SH-SY5Y (cell line): ENCODE data around the gene AIP.

Source experiments
- GATA2 ChIP-seq: IDR thresholded peaks from 2 replicates; pipeline ENCODE4 v1.6.1; 2011; ENCODE audit warnings: mild to moderate bottlenecking, low read depth, low read length
- GATA3 ChIP-seq: IDR thresholded peaks from 2 replicates; pipeline ENCODE4 v1.6.1; 2011; ENCODE audit warnings: low read depth, mild to moderate bottlenecking, low read length, moderate library complexity

Gene AIP

GRCh38 chr11:67502328-67502979 is 19.6 kb downstream of the AIP start:
- TF ChIP-seq GATA3, result no peak
- TF ChIP-seq GATA2, result no peak

- no peak for TF ChIP-seq GATA2
- TF ChIP-seq GATA3, result no peak
These were observed 20.5 kb downstream of the AIP start for GRCh38 chr11:67503119-67504004.

DNA sequence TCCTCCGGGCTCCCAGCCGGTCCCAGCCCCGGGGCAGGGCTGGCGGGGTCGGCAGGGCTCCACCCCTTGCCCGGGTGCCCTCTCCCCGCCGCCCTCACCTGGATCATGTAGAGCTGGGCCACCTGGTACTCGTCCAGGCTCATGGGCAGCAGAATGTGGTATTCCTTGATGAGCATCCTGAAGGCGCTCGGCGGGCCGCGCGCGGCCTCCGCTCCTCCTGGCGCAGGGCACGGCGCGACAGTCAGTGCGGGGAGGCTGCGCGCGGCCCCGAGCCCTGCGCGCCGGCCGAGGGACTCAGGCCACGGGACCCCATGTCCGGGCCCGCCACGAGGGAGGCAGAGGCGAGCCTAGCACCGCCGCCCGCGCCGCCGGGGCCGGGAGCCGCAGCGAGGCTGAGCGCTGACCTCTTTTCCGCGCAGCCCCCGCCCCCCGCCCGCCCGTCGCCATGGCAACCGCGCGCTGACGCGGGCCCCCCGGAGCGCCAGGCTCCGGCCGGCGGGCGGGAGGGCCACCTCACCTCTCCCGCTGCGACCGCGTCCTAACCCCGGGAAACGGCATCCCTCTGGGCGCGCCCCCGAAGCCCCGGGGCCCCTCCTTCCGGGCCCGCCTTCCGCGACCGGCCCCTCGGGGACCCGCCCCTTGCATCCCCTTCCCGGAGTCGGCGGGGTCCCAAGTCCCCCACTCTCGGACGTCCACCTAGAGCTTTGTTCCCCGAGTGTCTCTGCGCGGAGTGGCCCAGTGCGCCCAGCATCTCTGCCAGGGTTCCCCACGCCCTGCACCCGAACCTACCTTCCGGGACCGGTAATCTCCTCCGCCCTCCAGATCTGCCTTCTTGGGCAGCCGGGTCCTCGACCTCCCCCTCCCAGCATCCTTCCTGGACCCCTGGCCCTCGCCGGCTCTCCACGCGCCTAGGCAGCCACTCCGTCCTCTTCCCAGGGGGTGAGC is 21.5 kb downstream of the AIP start:
- no peak for TF ChIP-seq GATA3
- no peak for TF ChIP-seq GATA2

DNA sequence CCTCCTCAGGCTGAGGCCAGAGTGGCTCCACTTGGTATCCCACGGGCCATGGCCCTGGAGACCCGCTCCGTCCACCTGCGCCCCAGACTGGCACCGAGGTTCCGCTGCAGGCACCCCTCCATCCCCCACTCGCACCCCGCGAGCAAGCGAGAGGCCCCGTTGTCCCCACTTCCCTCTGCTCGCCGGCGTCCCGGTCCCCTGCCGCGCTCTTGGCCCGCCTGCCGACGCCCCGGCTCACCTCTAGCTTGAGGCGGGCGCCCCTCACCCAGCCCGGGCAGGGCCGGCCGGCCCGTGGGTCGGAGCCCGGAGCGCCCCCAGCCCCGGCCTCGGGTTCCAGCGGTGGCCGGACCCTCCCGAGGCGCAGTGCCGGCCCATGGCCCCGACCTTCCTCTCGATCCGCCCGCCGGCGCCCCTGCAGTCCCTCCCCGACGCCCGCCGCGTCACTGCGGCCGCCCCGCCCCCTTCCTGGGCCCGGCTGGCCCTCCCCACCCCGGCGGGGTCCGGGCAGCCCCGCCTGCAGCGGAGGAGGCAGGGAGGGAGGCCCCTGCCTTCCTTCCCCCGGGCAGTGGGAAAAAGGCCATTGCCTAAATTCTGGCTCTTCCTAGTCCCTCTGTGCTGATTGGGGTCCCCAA is 22.2 kb downstream of the AIP start, which contains the start of gene PITPNM1:
PITPNM1 (minus strand) TSS at position 414 of the 632 bp plus-strand sequence. CDS start 1,183 bp downstream, outside the sequence.
- TF ChIP-seq GATA3, result no peak
- TF ChIP-seq GATA2, result no peak

DNA sequence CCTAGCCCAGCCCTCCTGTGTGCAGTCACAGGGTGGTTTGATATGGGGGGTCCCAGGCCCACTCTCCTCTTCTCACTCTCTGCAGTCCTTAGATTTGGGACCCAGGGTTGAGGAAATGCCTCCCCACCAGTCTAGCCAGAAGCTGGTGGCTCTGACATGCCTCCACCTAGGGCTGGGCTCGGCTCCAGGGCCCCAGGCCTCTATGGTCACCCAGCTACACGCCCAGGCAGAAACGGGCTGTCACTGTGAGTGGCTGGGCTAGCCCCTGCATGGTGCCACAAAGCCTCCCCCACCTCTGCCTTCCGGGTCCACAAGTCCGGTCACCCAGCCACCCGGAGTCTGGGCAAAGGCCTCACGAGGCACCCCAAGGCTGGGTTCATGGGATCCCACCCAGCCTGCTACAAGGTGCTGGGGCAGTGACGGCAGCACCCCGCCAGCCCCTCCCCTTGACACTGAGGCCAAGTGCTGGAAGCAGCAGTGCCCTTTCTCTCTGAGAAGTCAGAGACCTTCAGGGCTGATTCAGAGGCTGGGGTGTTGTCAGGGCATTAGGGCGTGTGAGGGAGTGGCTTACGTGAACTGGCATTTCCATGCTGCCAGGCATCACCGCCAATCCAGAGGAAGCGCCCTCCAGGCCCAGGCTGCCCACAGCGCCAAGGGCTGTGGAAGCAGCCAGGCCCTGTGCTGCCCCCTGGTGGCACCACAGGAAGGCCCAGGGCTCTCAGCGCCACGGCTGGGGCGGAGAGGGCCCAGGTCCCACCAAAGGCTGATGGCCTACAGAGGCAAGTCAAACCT is 23.0 kb downstream of the AIP start:
- TF ChIP-seq GATA2 (no peak), GATA3 (no peak)

DNA sequence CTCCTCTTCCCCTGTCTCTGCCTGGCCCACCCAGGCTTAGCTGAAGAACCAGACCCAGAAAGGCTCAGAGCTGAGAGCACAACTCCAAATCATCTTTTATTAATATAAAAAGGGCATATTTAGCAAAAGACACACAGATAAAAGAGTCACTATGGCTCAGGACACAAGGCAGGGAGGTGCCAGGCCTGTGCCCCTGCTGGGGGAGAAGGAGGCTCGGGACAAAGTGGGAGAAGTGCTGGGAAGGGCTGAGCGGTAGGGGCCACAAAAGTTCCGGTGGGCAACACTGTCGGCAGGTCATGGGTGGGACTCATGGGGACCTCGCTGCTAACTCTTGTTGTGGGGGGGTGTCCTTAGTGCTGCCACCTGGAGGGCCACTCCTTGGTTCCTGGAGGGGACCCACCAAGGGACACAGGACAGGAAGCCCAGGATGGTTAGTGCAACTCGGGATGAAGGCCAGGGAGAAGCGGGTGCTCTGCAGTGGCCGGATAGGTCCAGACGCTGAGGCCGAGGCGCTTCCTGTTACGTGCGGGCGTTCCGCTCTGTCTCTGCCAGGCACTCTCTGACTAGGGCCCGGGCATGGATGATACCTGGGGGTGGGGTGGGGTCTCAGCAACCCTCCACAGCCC is 23.7 kb downstream of the AIP start:
- TF ChIP-seq GATA2, result no peak
- TF ChIP-seq GATA3, result no peak

DNA sequence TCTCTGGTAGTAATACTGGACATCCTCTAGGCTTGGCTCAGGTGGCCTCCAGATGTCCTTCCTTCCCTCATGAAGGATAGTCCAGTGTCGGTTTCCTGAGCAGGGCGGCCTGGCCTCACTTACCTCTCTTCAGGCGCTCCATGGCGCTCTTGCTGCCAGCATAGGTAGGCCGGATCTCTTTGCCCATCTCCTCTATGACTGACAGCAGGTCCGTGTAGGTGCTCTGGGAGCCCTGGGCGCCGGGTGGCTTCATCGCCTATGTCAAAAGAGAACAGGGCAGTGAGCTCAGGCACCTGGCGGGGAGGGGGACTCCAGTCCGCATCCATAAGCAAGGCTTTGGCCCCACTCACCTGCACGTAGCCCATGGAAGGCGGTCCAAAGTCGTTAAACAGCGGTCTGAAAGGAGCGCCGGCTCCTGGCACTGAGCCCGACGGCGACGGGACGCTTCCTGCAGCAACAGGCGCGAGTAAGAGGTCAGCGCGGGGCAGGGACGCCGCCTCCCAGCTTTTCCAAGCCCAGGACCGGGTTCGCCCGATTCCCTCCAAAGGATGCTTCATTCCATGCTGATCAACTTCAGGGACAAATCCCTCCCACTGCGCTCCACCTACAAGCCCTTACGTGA is 24.5 kb downstream of the AIP start:
- TF ChIP-seq GATA2, result no peak

- TF ChIP-seq GATA2 (no peak), GATA3 (no peak)
These were observed 25.1 kb downstream of the AIP start, which contains the start of gene CDK2AP2 for GRCh38 chr11:67507864-67508485. Gene CDK2AP2 (minus strand): TSS chr11:67508162. CDS start chr11:67508082, 80 bp downstream.

GRCh38 chr11:67508486-67509121 is 25.8 kb downstream of the AIP start:
- TF ChIP-seq GATA2 (no peak), GATA3 (no peak)

GRCh38 chr11:67510023-67510345 is 27.2 kb downstream of the AIP start:
- TF ChIP-seq GATA2, result no peak
- no peak for TF ChIP-seq GATA3

DNA sequence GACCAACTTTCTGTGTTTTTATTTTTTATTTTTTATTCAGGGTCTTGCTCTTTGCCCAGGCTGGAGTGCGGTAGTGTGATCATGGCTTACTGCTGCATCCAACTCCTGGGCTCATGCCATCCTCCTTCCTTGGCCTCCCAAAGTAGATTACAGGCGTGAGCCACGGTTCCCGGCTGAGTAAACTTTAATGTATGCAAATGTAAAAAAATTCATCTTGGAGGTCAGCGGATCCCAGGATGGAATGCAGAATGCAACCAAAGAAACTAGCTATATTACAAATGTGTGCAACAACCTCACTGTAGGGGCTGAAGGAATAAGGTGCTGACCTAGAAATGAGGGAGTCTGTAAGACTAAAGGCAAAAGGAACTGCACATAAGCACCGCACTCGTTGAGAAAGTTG is 31.3 kb downstream of the AIP start:
- no peak for TF ChIP-seq GATA3
- TF ChIP-seq GATA2, result no peak

GRCh38 chr11:67516806-67517205 is 34.0 kb downstream of the AIP start:
- TF ChIP-seq GATA2, result no peak
- no peak for TF ChIP-seq GATA3
